Brain microvascular endothelial cell (primary cell): ENCODE data around the gene RETN.

Experiments
- DNase-seq: peaks from one replicate; pipeline ENCODE4 v3.0.0-alpha.2; 2020
- H3K27ac ChIP-seq: fragments of 250-450 bp; sonication (Bioruptor Pico); 2 replicates; pipeline ENCODE4 v1.5.1; 2020; ENCODE audit warnings: mild to moderate bottlenecking, moderate library complexity
- H3K27me3 ChIP-seq: fragments of 250-450 bp; sonication (Bioruptor Pico); replicated peaks from 2 replicates; pipeline ENCODE4 v1.5.1; 2020; ENCODE audit warnings: mild to moderate bottlenecking
- H3K36me3 ChIP-seq: fragments of 250-450 bp; sonication (Bioruptor Pico); replicated peaks from 2 replicates; pipeline ENCODE4 v1.5.1; 2020; ENCODE audit warnings: mild to moderate bottlenecking
- H3K4me3 ChIP-seq: 2 replicates; pipeline ENCODE4 v1.5.1; 2011; ENCODE audit warnings: low read depth, mild to moderate bottlenecking, control low read depth, low read length, moderate library complexity
- CTCF ChIP-seq: IDR thresholded peaks from 2 replicates; pipeline ENCODE4 v1.5.1; 2011; ENCODE audit warnings: low read depth, mild to moderate bottlenecking, moderate library complexity, low read length, control low read depth, inconsistent platforms; ENCODE audit errors: missing control alignments
- in situ Hi-C: cut with HindIII; loops from 2 replicates; pipeline ENCODE4 v1.10.0; 2017; ENCODE audit warnings: low sequenced_read_pairs, low pct_ligation_motif_present

The RETN gene

GRCh38 chr19:7623725-7624603, 44.9 kb upstream of the RETN start:
- H3K27me3 ChIP-seq = no peaks in the 10 kb centered on the region
- peaks cover 30% of the 10 kb centered on the region for H3K36me3 ChIP-seq
- DNase-seq = no peak
- H3K4me3 ChIP-seq = no peak overlapping the region
- H3K27ac ChIP-seq = no peak overlapping the region
- in situ Hi-C loops = no loop called here
- no peak for TF ChIP-seq CTCF

- no peak for TF ChIP-seq CTCF
- no peak for DNase-seq
- Histone ChIP-seq H3K27ac (no peak overlapping the region), H3K36me3 (peaks cover 27% of the 10 kb centered on the region), H3K27me3 (no peaks in the 10 kb centered on the region), H3K4me3 (no peak overlapping the region)
- in situ Hi-C loops = no loop called here
Observed at GRCh38 chr19:7624810-7625209, 44.0 kb upstream of the RETN start.

GRCh38 chr19:7625763-7626372, 43.0 kb upstream of the RETN start:
- no peaks in the 10 kb centered on the region for H3K27me3 ChIP-seq
- in situ Hi-C loops = no loop called here
- TF ChIP-seq CTCF = no peak
- H3K27ac ChIP-seq = no peak overlapping the region
- no peak for DNase-seq
- H3K36me3 ChIP-seq = peaks cover 20% of the 10 kb centered on the region
- H3K4me3 ChIP-seq = no peak overlapping the region

GRCh38 chr19:7627166-7627565, 41.7 kb upstream of the RETN start:
- in situ Hi-C loops = no loop called here
- no peak for TF ChIP-seq CTCF

GRCh38 chr19:7628589-7629311, 40.1 kb upstream of the RETN start:
- Histone ChIP-seq H3K36me3 (peaks cover 9% of the 10 kb centered on the region), H3K27me3 (no peaks in the 10 kb centered on the region), H3K4me3 (peak overlapping the region; percentile 99), H3K27ac (peak overlapping the region; percentile 73)
- TF ChIP-seq CTCF = no peak
- in situ Hi-C loops = no loop called here
- DNase-seq = no peak

More at GRCh38 chr19:7627166-7627565, 41.7 kb upstream of the RETN start:
- Histone ChIP-seq H3K36me3 (peaks cover 18% of the 10 kb centered on the region), H3K27ac (no peak overlapping the region), H3K27me3 (no peaks in the 10 kb centered on the region), H3K4me3 (no peak overlapping the region)
- DNase-seq = no peak
